SK-N-SH treated with all-trans-retinoic acid at 6 μM for 48 hours (cell line): ENCODE results near the gene TBCD.

Experiments
- ATAC-seq: fragments of 200-7000 bp; cut with Tn5 transposase; 3 replicates; pipeline ENCODE4 v1.9.1; 2020; ENCODE audit warnings: mild to moderate bottlenecking, moderate library complexity
- ARNTL ChIP-seq: fragments of 450-650 bp; formaldehyde crosslinking; IDR thresholded peaks from 2 replicates; pipeline ENCODE4 v1.5.0; 2020; ENCODE audit warnings: low read depth, mild to moderate bottlenecking, moderate library complexity, borderline replicate concordance
- BACH2 ChIP-seq: fragments of 250-450 bp; sonication (Bioruptor Pico); IDR thresholded peaks from 2 replicates; pipeline ENCODE4 v1.9.0; 2021; ENCODE audit warnings: mild to moderate bottlenecking, borderline replicate concordance
- CREB5 ChIP-seq: fragments of 250-450 bp; sonication (Bioruptor Pico); IDR thresholded peaks from 2 replicates; pipeline ENCODE4 v1.5.1; 2020; ENCODE audit warnings: low read depth, mild to moderate bottlenecking, moderate library complexity
- CSDC2 ChIP-seq: fragments of 250-450 bp; sonication (Bioruptor Pico); IDR thresholded peaks from 2 replicates; pipeline ENCODE4 v1.5.0; 2020; ENCODE audit warnings: mild to moderate bottlenecking, moderate library complexity
- CSRNP3 ChIP-seq: fragments of 250-450 bp; sonication (Bioruptor Pico); IDR thresholded peaks from 2 replicates; pipeline ENCODE4 v1.5.1; 2021; ENCODE audit warnings: mild to moderate bottlenecking, moderate library complexity
- ESRRG ChIP-seq: fragments of 250-450 bp; sonication (Bioruptor Pico); IDR thresholded peaks from 2 replicates; pipeline ENCODE4 v1.6.1; 2021; ENCODE audit warnings: mild to moderate bottlenecking
- GLIS3 ChIP-seq: fragments of 250-450 bp; sonication (Bioruptor Pico); IDR thresholded peaks from 2 replicates; pipeline ENCODE4 v1.5.0; 2020; ENCODE audit warnings: mild to moderate bottlenecking, moderate library complexity
- ISL1 ChIP-seq: fragments of 250-450 bp; sonication (Bioruptor Pico); IDR thresholded peaks from 2 replicates; pipeline ENCODE4 v2.1.2; 2022; ENCODE audit warnings: mild to moderate bottlenecking, moderate library complexity
- OSR1 ChIP-seq: fragments of 250-450 bp; sonication (Bioruptor Pico); IDR thresholded peaks from 2 replicates; pipeline ENCODE4 v1.8.0; 2022; ENCODE audit warnings: moderate library complexity, mild to moderate bottlenecking, inconsistent platforms
- PATZ1 ChIP-seq: fragments of 250-450 bp; sonication (Bioruptor Pico); IDR thresholded peaks from 2 replicates; pipeline ENCODE4 v1.8.0; 2020; ENCODE audit warnings: mild to moderate bottlenecking, moderate library complexity, borderline replicate concordance
- PPARA ChIP-seq: fragments of 250-450 bp; sonication (Bioruptor Pico); IDR thresholded peaks from 2 replicates; pipeline ENCODE4 v1.5.0; 2020; ENCODE audit warnings: mild to moderate bottlenecking, borderline replicate concordance
- RARB ChIP-seq: fragments of 250-450 bp; sonication (Bioruptor Pico); IDR thresholded peaks from 2 replicates; pipeline ENCODE4 v1.8.0; 2021; ENCODE audit warnings: mild to moderate bottlenecking, moderate library complexity
- SNAI2 ChIP-seq: fragments of 250-450 bp; sonication (Bioruptor Pico); IDR thresholded peaks from 2 replicates; pipeline ENCODE4 v1.5.0; 2020; ENCODE audit warnings: mild to moderate bottlenecking, moderate library complexity
- TCF4 ChIP-seq: fragments of 250-450 bp; sonication (Bioruptor Pico); IDR thresholded peaks from 2 replicates; pipeline ENCODE4 v1.8.0; 2021; ENCODE audit warnings: mild to moderate bottlenecking, moderate library complexity, borderline replicate concordance
- TOX ChIP-seq: fragments of 250-450 bp; sonication (Bioruptor Pico); IDR thresholded peaks from 2 replicates; pipeline ENCODE4 v1.8.0; 2021; ENCODE audit warnings: mild to moderate bottlenecking, moderate library complexity, borderline replicate concordance
- TSHZ2 ChIP-seq: fragments of 250-450 bp; sonication (Bioruptor Pico); IDR thresholded peaks from 2 replicates; pipeline ENCODE4 v1.5.0; 2020; ENCODE audit warnings: mild to moderate bottlenecking, moderate library complexity
- ZC3H10 ChIP-seq: fragments of 250-450 bp; sonication (Bioruptor Pico); IDR thresholded peaks from 2 replicates; pipeline ENCODE4 v1.5.1; 2021; ENCODE audit warnings: mild to moderate bottlenecking, moderate library complexity
- ZFP3 ChIP-seq: fragments of 250-450 bp; sonication (Bioruptor Pico); IDR thresholded peaks from 2 replicates; pipeline ENCODE4 v1.5.0; 2020; ENCODE audit warnings: mild to moderate bottlenecking, moderate library complexity
- ZFP30 ChIP-seq: fragments of 450-650 bp; formaldehyde crosslinking; IDR thresholded peaks from 2 replicates; pipeline ENCODE4 v1.5.0; 2022; ENCODE audit warnings: mild to moderate bottlenecking, moderate library complexity
- ZNF565 ChIP-seq: fragments of 450-650 bp; formaldehyde crosslinking; conservative IDR thresholded peaks from 2 replicates; pipeline ENCODE4 v1.5.0; 2020; ENCODE audit warnings: low read depth, mild to moderate bottlenecking, moderate library complexity
- ZNF8 ChIP-seq: fragments of 450-650 bp; formaldehyde crosslinking; IDR thresholded peaks from 2 replicates; pipeline ENCODE4 v1.5.0; 2020; ENCODE audit warnings: mild to moderate bottlenecking, moderate library complexity

TBCD gene

GRCh38 chr17:82848022-82848592, 96.2 kb downstream of the TBCD start:
- TF ChIP-seq BACH2 = no peak
- no peak for TF ChIP-seq CREB5 (CRISPR knock-in tag)
- TF ChIP-seq ARNTL (CRISPR knock-in tag) = no peak
- TF ChIP-seq TCF4 (CRISPR knock-in tag) = no peak
- TF ChIP-seq, all 23 proteins: peak for 0
- ATAC-seq = no peak

- ATAC-seq = no peak
- TF ChIP-seq ESRRG (CRISPR knock-in tag) (no peak), CSRNP3 (no peak), RARB (CRISPR knock-in tag) (no peak), GLIS3 (CRISPR knock-in tag) (no peak), ARNTL (CRISPR knock-in tag) (no peak), TOX (CRISPR knock-in tag) (no peak), CSDC2 (no peak), TSHZ2 (CRISPR knock-in tag) (no peak), ZNF8 (CRISPR knock-in tag) (no peak), ZFP3 (CRISPR knock-in tag) (no peak), ZC3H10 (CRISPR knock-in tag) (no peak), TCF4 (CRISPR knock-in tag) (no peak), PATZ1 (CRISPR knock-in tag) (no peak)
- TF ChIP-seq, all 23 proteins: peak for 0
Measured at GRCh38 chr17:82849076-82849945, 97.4 kb downstream of the TBCD start.

GRCh38 chr17:82851381-82851780, 99.5 kb downstream of the TBCD start:
- ATAC-seq = no peak
- TF ChIP-seq ZNF565 (CRISPR knock-in tag) = no peak
- no peak for TF ChIP-seq ZFP30 (CRISPR knock-in tag)
- TF ChIP-seq OSR1 (CRISPR knock-in tag) = no peak
- TF ChIP-seq CSDC2 = no peak
- TF ChIP-seq PPARA = no peak
- no peak for TF ChIP-seq ESRRG (CRISPR knock-in tag)
- no peak for TF ChIP-seq BACH2
- no peak for TF ChIP-seq GLIS3 (CRISPR knock-in tag)
- no peak for TF ChIP-seq ISL1 (CRISPR knock-in tag)
- TF ChIP-seq CSRNP3 = no peak
- no peak for TF ChIP-seq SNAI2
- no peak for TF ChIP-seq ARNTL (CRISPR knock-in tag)
